GM06990 (cell line): ENCODE results near the gene P2RY6.

Experiments used
- DNase-seq: peaks from one replicate; pipeline ENCODE4 v3.0.0-alpha.2; 2011; ENCODE audit not compliant: insufficient read length; ENCODE audit errors: extremely low read depth
- H3K27me3 ChIP-seq: replicated peaks from 2 replicates; pipeline ENCODE4 v1.6.0; 2011; ENCODE audit warnings: low read length; ENCODE audit not compliant: control insufficient read depth, insufficient read depth
- H3K36me3 ChIP-seq: 2 replicates; pipeline ENCODE4 v1.5.1; 2011; ENCODE audit warnings: low read length; ENCODE audit not compliant: control insufficient read depth, insufficient read depth
- H3K4me3 ChIP-seq: replicated peaks from 2 replicates; pipeline ENCODE4 v1.5.1; 2011; ENCODE audit warnings: low read depth, mild to moderate bottlenecking, control low read depth, low read length
- CTCF ChIP-seq: IDR thresholded peaks from 2 replicates; pipeline ENCODE4 v1.5.1; 2011; ENCODE audit warnings: low read length, control low read depth, mild to moderate bottlenecking, inconsistent platforms; ENCODE audit not compliant: insufficient read depth, poor library complexity, severe bottlenecking

The P2RY6 gene

GRCh38 chr11:73227571-73228211, 44.4 kb upstream of the P2RY6 start:
- H3K4me3 ChIP-seq: no peak overlapping the region
- TF ChIP-seq CTCF: no peak
- no peaks in the 10 kb centered on the region for H3K36me3 ChIP-seq
- H3K27me3 ChIP-seq: no peaks in the 10 kb centered on the region; the same call in 1 of the 2 replicates
- no peak for DNase-seq

- no peaks in the 10 kb centered on the region for H3K36me3 ChIP-seq
- no peak for TF ChIP-seq CTCF
- H3K4me3 ChIP-seq: no peak overlapping the region
- DNase-seq: no peak
- H3K27me3 ChIP-seq: no peaks in the 10 kb centered on the region; the same call in 1 of the 2 replicates
These were observed 43.6 kb upstream of the P2RY6 start for GRCh38 chr11:73228268-73229134.

DNA sequence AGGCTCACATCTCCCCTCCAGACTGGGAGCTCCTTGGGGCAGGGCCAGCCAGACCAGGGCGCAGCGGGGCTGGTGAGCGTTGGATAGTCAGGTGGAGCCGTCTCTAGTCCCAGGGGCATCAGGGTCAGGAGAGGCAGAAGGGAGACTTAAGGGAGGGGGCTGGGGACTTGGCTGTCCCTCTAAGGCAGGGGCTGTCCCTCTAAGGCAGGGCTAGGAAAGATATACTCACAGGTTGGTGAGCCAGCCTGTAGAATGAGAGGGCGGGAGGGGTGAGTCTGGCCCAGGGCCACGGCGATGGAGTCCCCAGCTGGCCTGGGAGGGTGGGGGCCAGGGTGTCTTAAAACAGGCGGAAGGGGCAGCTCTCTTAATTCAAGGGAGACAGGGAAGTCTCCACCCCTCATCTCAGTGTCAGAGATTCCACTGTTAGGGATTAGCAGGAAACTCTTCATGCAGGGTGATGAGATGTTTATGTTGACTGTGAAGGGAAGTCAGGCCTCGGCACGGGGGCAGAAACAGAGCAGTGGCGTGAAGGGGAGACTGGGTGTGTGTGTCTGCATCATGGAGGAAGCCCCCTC, 42.7 kb upstream of the P2RY6 start:
- DNase-seq: no peak
- H3K36me3 ChIP-seq: no peaks in the 10 kb centered on the region
- no peaks in the 10 kb centered on the region; the same call in 1 of the 2 replicates for H3K27me3 ChIP-seq
- no peak for TF ChIP-seq CTCF
- no peak overlapping the region for H3K4me3 ChIP-seq

DNA sequence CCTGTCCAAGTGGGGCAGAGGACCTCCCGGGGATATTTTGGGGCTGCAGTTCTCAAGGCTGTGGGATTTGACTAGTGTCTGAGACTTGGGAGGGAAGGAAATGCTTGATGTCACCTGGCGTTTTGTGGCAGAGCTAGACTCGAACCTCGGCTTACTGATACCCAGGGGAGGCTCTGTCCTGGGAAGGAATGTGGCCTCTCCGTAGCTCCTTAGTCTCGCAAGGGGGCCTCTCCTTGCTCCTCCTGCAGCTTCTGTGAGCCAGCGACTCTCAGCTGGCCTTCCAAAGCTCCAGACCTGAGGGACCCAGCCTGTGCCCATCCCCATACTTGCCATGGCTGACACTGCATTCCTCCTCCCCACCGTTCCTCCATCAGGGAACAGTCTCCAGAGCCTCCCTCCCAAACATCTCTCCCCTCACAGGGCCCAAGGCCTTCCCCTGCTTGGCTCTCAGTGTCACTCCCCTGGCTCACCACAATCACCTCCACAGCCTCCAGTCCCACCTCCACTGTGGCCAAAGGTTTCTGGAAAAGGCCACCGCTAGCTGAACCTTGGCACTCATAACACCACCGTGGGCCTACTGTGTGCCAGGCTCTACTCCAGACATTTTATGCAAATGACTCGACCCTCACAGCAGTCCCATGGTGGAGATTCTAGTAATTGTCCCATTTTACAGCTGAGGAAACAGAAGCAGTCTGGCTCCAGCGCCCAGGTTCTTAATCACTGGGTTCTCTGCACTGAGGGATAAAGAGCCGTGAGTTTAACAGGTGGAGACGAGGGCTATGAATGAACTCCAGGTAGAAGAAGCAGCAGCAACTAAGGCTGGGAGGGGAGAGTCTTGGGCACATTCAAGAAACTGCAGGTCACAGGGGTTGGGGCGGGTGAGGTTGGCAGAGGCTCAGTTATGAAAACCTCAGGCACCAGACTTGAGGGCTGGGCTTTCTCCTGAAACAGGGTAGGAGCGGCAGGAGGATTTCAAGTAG, 42.0 kb upstream of the P2RY6 start:
- DNase-seq: no peak

More for the DNA sequence above, 42.0 kb upstream of the P2RY6 start:
- H3K4me3 ChIP-seq: no peak overlapping the region
- TF ChIP-seq CTCF: no peak
- no peaks in the 10 kb centered on the region; the same call in 1 of the 2 replicates for H3K27me3 ChIP-seq
- no peaks in the 10 kb centered on the region for H3K36me3 ChIP-seq
